Stimulated activated CD4-positive, alpha-beta T cell treated with anti-CD3 and anti-CD28 coated beads, Interleukin-2, amount 100 ng/mL, for 48 hours (primary cell): ENCODE measurements around the gene PPM1D.
"Not testable (repeated sequence)": the region's sequence is repeated elsewhere in the genome, so short reads cannot be mapped to it uniquely, and the experiment has no call there.

Experiments used
- DNase-seq, 2 donors: peaks; one replicate each; pipeline ENCODE4 v3.0.0-alpha.2; 2020

PPM1D gene

DNA sequence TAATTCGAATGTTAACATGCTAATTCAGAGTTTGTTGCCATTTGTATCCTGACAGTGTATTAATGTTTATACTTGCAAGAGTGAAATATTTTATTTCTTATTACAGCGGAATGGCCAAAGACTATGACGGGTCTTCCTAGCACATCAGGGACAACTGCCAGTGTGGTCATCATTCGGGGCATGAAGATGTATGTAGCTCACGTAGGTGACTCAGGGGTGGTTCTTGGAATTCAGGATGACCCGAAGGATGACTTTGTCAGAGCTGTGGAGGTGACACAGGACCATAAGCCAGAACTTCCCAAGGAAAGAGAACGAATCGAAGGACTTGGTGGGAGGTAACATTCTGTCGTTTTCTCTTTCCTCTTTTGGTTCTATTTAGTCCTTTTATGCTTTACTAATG is 23.4 kb downstream of the PPM1D start:
- no peak for DNase-seq

DNA sequence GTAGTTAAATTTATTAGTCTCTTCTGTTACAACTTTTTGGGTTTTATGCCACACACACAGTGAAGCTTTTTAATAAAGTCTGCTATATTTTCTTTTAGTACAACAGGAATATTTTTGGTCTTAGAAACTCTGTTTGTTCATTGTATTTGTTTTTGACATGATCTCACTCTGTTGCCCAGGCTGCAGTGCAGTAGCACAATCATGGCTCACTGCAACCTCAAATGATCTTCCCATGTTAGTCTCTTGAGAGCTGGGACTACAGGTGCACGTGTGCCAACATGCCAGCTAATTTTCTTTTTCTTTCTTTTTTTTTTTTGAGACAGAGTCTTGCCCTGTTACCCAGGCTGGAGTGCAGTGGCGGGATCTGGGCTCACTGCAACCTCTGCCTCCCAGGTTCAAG is 27.1 kb downstream of the PPM1D start:
- no peak for DNase-seq

DNA sequence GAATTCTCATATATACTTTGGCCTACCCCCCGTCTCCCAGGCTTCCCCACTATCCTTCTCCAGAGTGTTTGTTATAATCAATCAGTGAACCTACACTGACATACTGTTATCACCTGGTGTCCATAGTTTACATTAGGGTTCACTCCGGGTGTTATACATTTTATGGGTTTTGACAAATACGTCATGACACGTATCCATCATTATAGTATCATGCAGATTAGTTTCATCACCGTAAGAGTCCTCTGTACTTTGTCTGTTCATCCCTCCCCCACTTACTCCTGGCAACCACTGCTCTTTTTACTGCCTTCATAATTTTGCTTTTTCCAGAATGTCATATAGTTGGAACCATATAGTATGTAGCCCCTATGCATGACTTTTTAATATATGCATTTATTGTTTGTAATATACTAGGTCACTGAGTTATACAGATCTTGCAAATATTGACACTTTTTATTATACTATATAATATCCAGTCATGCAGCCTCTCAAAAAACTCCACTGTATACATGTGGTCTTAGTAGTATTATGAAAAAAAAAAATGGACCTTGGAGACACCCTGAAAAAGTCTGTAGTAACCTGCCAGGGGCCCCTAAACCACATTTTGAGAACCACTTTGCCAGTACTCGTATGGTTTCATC is 28.4 kb downstream of the PPM1D start:
- no peak for DNase-seq

DNA sequence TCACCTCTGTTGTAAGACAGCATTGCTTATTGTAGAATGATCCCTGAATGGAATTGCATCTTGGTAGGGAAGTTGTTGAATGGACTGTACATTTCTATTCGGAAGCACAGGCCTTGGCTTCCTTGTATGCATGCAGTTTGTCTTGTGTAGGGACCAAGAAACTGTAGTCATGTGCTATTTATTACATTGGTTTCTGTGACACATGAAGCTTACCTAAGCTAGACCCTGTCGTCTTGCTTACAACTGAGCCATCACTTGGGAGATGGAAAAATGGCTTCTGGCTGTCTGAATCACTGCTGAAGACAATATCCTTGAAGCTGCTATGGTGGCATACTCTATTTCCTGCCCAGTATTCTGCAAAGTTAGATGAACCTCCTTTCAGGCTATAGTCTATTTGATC is 29.1 kb downstream of the PPM1D start:
- DNase-seq, result no peak

DNA sequence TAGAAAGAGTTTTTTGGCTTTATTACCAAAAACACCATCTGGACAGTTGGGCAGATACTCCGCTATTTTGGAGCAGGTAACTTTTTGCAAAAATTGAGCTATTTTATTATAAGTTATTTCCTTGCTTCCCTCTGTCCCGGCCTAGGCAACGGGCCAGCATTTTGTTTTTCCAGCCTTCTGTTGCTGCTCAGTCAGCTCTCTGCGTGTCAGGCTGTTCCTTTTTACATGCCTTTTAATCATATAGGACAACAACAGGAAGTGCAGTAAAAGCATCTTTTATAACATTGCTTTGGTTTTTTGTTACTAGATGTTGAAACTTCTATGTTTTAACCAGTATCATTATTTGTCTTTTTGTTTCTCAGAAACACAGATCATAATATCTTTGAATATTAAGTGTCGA is 30.4 kb downstream of the PPM1D start:
- DNase-seq, result no peak

DNA sequence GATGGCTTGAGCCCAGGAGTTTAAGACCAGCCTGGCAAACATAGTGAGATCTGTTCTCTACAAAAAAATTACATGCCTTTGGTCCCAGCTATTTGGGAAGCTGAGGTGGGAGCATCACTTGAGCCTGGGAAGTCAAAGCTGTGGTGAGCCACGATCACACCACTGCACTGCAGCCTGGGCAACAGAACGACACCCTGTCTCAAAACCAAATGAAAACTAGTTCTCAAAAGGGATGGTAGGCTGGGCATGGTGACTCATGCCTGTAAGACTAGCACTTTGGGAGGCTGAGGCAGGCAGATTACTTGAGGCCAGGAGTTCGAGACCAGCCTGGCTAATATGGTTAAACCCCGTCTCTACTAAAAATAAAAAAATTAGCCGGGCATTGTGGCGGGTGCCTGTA is 31.1 kb downstream of the PPM1D start:
- no peak for DNase-seq

DNA sequence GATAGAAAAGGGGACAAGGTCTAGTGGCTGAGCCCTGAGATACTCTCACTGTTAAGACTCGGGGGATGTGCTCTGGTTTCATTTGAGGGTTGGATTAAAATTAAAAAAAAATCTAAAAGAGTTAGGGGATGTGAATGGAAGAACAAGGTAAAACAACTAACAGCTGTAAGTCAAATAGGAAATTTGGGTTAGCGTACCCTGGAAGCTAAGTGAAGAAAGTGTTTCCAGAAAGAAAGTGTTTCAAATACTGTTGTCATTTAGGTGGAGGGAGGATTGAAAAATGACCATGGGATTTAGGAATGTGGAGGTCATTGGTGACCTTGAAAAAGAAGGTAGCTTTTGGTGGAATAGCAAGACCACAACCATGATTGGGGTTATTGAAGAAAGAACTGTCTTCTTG is 37.7 kb downstream of the PPM1D start:
- no peak for DNase-seq

DNA sequence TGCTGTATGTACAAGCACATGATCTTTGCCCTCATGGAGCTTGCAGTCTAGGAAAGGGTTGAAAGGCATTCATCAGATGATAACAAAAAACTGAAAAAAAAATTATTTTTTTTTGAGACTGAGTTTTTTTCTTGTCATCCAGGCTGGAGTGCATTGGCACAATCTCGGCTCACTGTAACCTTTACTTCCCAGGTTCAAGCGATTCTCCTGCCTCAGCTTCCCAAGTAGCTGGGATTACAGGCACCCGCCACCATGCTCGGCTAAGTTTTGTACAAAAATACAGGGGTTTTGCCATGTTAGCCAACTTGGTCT is 39.0 kb downstream of the PPM1D start:
- no peak for DNase-seq

DNA sequence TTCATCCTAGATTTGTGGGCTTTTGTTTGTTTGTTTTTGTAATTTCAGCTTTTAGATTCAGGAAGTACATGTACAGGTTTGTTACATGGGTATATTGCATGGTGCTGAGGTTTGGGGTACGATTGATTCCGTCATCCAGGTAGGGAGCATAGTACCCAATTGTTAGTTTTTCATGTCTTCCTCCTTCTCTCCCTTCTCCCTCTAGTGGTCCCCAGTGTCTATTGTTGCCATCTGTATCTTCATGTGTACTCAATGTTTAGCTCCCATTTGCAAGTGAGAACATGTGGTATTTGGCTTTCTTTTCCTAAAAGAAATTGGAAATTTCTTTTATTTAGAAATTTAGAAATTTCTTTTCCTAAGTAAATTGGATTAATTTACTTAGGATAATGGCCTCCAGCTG is 40.5 kb downstream of the PPM1D start:
- DNase-seq, result no peak

DNA sequence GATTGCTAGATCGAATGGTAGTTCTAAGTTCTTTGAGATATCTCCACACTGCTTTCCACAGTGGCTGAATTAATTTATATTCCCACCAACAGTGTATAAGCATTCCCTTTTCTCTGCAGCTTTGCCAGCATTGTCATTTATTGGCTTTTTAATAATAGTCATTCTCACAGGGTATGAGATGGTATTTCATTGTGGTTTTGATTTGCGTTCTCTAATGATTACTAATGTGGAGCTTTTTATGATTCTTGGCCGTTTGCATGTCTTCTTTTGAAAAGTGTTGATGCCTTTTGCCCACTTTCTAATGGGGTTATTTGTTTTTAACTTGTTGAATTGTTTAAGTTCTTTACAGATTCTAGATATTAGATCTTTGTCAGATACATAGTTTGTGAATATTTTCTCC is 41.1 kb downstream of the PPM1D start:
- no peak for DNase-seq

DNA sequence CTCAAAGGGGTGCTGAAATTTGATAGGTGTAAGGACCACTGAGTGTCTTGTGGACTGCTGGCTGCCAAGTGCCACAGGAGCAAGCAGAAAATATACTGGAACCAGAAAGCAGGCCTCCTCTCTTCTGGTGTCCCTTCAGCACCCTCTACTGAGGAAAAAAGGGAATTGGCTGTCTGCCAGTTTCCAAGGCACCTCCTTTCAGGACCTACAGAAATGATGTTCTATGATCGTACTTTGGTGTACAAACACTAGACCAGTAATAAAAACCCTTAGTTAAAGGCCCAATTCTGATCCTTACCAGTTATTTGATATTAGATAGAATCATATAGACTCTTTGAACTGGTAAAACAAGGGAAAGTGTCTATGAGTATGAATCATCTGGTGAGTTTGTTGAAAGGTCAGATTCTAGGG is 41.8 kb downstream of the PPM1D start:
- peak; percentile 18 to 47 for DNase-seq

DNA sequence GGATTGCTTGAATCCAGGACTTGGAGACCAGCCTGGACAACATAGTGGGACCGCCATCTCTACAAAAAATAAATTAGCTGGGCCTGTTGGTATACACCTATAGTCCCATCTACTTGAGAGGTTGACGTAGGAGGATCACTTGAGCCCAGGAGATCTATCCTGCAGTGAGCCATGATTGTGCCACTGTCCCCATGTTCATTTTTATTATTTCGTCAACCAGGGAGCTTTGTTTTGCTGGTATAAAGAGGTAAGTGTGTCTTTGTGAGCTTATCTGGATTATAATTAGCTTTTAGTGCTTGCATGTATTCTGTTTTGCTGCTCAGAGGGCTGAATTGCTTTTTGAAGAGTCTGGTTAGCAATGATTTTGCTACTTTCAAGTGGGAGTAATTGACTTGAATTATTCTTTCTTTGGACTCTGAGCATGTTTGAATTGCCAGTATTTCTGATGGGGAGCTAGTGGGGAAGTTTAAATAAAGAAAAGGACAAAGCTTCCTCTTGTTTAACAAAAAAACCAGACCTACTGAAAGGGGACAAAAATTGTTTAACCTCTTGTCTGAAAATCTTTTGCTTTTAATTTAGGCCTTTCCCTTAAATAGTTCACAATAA is 46.0 kb downstream of the PPM1D start:
- DNase-seq, result no peak

DNA sequence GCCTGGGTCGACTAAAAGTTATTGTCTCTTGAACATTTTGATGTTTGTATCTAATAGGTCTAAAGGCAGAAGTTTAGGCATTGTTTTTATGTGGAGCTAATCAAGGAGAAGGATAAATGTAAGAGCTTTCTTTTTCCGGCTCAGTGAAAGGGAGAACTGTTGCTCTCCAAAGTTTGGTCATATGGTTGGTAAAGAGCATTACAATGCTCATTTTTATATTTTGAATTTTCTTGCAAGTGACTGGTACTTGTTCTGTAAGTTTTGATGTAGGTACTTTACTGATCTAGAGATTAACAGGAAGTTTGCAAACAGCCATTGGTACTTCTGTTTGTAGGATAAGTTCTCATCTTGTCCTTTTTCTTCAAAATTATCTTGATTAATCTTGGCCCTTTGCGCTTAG is 46.7 kb downstream of the PPM1D start:
- DNase-seq, result no peak

DNA sequence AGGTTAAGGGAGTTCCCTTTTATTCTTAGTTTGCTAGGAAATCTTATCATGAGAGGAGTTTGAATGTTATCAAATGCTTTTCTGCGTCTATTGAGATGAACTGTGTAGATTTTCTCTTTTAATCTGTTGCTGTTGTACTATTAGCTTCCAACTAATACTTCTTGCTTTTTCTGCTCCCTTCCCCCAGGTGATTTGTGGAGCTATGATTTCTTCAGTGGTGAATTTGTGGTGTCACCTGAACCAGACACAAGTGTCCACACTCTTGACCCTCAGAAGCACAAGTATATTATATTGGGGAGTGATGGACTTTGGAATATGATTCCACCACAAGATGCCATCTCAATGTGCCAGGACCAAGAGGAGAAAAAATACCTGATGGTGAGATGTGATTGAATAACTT is 47.7 kb downstream of the PPM1D start:
- DNase-seq, result no peak

DNA sequence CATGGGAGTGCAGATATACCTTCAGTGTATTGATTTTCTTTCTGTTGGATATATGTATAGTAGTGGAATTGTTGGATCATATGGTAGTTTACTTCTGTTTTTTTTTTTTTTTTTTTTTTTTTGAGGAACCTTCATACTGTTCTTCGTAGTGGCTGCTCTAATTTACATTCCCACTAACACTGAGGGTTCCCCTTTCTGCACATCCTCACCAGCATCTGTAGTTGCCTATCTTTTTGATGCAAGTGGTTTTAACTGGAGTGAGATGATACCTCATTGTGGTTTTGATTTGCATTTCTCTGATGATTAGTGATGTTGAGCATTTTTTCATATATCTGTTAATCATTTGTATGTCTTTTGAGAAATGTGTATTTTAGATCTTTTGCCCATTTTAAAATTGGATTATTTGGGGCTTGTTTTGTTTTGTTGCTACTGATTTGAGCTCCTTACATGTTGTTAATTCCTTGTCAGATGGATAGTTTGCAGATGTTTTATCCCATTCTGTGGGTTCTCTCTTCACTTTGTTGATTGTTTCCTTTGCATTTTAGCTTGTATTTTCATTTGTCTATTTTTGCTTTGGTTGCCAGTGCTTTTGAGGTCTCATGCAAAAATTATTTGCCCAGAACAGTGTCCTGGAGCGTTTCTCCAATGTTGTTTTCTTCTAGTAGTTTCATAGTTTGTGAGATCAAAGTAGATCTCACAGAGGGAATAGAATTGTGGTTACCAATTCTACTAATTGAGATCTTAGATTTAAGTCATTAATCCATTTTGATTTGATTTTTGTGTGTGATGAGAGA is 52.7 kb downstream of the PPM1D start:
- no peak for DNase-seq

DNA sequence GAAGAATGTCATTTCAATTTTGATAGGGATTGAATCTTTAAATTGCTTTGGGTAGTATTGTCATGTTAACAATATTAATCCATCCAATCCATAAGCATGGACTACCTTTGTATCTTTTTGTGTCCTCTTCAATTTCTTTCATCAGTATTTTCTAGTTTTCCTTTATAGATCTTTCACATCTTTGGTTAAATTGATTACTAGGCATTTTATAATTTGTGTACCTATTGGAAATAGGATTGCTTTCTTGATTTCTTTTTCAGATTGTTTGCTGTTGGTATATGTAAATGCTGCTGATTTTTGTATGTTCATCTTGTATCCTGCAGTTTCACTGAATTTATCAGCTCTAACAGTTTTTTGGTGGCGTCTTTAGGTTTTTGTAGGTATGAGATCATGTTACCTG is 53.6 kb downstream of the PPM1D start:
- no peak for DNase-seq

DNA sequence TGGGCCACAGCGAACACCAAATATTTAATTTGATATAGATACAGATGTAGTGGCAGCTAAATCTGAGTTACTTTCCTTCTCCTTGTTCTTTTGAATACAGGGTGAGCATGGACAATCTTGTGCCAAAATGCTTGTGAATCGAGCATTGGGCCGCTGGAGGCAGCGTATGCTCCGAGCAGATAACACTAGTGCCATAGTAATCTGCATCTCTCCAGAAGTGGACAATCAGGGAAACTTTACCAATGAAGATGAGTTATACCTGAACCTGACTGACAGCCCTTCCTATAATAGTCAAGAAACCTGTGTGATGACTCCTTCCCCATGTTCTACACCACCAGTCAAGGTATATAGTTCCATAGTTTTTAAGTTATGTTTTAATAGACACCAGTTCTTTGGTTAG is 56.5 kb downstream of the PPM1D start:
- DNase-seq, result no peak

DNA sequence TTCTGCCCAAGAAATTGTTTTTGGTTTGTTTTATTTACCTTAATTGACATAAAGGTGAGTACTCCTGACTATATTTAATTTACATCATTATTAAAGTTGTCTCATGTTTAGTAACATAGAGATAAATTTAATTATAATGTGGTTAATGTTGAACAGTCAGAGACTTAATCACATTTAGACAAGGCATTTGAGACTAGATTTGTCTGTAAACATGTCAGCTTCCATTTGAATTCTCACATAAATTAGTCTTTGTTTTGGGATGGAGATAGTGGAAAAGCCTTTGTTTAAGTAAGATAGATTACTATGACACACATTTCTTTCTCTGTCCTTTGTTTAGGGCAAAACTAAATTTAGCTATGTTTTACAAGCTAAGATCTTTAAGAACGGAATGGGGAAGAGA is 59.2 kb downstream of the PPM1D start:
- no peak for DNase-seq

DNA sequence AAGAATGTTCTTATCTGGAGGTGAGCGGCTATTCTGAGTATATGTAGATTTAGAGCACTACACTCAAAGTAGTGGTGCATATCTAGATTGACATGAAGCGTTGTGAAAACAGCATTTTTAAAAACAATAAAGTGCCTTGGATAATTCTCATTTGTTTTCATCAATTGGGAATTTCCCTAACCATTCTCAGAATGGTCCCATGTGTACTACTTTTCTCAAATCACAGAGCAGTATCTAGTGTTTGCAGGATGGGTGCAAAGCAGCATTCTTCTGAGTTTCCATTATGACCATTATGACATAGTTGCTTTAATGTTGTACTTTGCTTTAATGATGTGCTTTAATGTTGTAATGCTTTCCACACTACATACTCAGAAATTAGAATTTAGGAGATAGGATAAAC is 61.5 kb downstream of the PPM1D start:
- DNase-seq, result no peak

DNA sequence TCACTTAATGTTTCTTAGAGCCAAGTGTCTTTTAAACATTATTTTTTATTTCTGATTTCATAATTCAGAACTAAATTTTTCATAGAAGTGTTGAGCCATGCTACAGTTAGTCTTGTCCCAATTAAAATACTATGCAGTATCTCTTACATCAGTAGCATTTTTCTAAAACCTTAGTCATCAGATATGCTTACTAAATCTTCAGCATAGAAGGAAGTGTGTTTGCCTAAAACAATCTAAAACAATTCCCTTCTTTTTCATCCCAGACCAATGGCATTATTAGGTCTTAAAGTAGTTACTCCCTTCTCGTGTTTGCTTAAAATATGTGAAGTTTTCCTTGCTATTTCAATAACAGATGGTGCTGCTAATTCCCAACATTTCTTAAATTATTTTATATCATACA is 64.0 kb downstream of the PPM1D start:
- no peak for DNase-seq

DNA sequence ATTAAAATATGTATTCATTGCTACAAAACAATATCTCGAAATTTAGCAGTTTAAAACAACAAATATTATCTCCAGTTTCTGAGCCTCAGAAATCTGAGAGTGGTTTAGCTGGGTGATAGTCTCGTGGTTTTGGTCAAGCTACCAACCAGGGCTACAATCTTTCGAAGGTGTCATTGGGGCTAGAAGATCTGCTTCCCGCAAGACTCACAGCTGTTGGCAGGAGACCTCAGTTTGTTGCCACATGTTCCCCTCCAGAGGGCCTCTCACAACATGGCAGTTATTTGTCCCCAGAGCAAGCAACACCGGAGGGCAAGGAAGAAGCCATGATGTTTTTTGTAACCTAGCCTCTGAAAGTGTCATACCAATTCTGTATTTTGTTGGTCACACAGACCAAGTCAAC is 65.6 kb downstream of the PPM1D start:
- no peak for DNase-seq

DNA sequence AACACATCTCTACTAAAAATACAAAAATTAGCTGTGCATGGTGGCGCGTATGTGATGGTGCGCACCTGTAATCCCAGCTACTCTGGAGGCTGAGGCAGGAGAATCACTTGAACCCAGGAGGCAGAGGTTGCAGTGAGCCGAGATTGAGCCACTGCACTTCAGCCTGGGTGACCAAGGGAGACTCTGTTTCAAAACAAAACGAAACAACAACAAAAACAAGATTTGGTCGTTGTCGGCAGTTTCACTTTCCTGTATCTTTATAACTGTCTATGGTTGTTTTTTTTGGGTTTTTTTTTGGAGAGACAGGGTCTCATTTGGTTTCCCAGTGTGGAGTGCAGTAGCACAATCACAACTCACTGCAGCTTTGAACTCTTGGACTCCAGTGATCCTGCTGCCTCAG is 68.7 kb downstream of the PPM1D start:
- not testable (repeated sequence) for DNase-seq

DNA sequence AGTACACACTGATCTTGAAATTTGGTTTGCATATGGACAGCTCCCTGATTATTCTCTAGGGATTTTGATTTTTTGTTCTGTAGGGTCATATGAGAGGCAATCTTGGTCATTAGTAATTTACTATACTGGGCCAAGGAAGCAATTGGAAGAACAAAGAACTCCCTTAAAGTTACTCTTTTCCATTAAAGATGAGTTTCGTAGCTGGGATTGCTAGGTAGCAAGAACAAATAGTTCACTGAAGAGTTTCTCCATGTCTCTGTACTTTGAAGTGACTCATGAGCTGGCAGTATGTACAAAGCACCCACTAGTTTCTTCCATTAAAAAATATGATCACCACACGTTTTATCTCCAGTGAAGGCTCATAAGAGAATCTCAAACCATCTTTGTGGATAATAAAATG is 71.5 kb downstream of the PPM1D start:
- DNase-seq, result no peak

DNA sequence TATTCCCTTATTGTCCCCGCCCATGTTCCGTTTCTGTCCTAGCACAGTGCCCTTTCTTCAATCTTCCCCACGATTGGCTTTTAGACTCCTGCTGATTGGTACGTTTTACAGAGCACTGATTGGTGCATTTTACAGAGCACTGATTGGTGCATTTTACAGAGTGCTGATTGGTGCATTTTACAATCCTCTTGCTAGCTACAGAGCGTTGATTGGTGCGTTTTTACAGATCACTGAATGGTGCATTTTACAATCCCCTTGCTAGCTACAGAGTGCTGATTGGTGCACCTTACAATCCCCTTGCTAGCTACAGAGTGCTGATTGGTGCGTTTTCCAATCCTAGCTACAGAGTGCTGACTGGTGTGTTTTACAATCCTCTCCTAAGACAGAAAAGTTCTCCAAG is 74.6 kb downstream of the PPM1D start:
- DNase-seq, result not testable (repeated sequence)

DNA sequence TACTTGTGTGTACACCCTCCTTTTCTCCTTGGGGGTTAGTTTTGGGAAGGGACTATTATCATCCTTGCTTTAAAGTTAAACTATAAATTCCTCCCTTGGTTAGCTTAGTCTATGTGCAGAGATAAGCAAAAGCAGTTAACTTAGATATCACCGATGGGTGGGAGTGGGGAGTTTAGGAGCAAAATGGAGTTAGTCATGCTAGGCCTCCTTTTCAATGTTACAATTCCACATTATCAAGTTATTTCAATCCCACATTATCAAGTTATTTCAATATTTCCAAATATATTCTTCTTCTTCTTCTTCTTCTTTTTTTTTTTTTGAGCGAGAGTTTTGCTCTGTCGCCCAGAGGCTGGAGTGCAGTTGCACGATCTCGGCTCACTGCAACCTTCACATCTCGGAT is 76.0 kb downstream of the PPM1D start:
- no peak for DNase-seq
